Activated CD8-positive, alpha-beta memory T cell treated with anti-CD3 and anti-CD28 coated beads for 36 hours (primary cell): ENCODE measurements around the gene LCMT1. TPM values are rescaled to one million over a fixed set of nuclear protein-coding genes. Genes with fewer than 3 reads are reported as not detected.
"Not testable (repeated sequence)": the region's sequence is repeated elsewhere in the genome, so short reads cannot be mapped to it uniquely, and the experiment has no call there.

Source experiments
- CTCF ChIA-PET: fragments of 350-600 bp; sonication (Branson Sonifier 250); formaldehyde crosslinking; loops from one replicate; lab custom pipeline; 2021; ENCODE audit warnings: antibody characterized with exemption; lab: Charles Lee
- POLR2A ChIA-PET: fragments of 350-600 bp; sonication (Branson Sonifier 250); formaldehyde crosslinking; loops from one replicate; lab custom pipeline; 2021; ENCODE audit warnings: antibody characterized with exemption; lab: Charles Lee
- total RNA-seq, 2 experiments: library from RNA; stranded (reverse); gene quantifications; one replicate each; pipeline ENCODE4 v1.2.3, GENCODE V29; 2021

LCMT1 gene
- total RNA-seq, 2 experiments from 2014 or later, result 47.6 to 48.9 TPM

DNA sequence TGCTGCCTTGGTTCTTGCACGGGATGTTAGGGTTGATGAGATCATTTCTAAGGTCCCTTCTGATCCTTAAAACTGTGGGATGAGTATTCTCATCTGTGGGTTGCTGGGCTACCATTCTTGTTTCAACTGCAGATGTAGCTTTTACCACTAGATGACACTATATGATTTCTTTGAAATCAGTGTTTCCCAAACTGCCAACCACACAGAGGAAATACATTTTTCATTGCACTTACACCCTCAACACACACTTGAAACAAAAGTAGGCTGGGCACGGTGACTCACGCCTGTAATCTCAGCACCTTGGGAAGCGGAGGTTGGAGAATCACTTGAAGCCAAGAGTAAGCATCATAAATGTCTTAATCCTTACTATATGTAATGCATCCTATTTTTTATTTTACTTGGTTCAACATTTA lies 15.3 kb downstream of the LCMT1 start:
- CTCF ChIA-PET, result interaction anchor here (0.6 to 2.0 kb wide), 6 partner anchors 11 to 218 kb away, joined by 3 to 11 read pairs (median 4); no protein-coding TSS in a partner anchor
- POLR2A ChIA-PET, result no interaction called here

DNA sequence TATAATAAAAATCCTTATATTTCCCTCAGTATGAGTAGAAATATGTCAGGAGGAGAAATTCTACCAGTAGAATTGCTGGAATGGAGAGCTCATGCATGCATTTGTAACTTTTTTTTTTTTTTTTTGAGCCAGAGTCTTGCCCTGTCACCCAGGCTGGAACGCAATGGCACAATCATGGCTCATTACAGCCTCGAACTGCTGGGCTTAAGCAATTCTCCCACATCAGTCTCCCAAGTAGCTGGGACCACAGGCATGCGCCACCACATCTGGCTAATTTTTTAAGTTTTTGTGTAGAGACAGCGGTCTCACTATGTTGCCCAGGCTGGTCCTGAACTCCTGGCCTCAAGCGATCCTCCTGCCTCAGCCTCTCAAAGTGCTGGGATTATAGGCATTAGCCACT lies 21.2 kb downstream of the LCMT1 start:
- CTCF ChIA-PET, result not testable (repeated sequence)
- POLR2A ChIA-PET, result interaction anchor here (0.7 kb wide), 1 partner anchor 1502 kb away, joined by 3 read pairs; no protein-coding TSS in a partner anchor

DNA sequence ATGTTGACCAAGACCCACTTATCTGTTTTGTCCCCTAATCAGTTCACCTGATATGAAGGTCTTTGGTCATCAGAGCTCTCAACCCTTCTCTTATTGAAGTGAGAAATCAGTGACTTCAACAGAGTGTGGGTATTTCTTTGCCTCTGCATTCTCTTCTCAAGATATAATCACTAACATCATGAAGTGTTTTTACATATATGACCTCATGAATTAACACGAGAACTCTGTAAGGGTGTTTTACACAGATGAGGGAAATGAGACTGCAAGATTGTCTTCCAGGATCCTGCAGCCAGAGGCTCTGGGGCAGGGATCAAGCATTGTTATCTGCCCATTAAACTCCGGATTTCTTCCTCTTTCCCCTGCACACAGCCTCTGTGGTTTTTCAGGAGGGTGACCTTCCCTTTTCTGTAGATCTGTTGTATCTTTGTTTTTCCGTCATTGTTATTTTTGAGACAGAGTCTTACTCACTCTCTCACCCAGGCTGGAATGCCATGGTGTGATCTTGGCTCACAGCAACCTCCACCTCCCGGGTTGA lies 22.7 kb downstream of the LCMT1 start:
- ChIA-PET POLR2A (no interaction called here), CTCF (no interaction called here)

DNA sequence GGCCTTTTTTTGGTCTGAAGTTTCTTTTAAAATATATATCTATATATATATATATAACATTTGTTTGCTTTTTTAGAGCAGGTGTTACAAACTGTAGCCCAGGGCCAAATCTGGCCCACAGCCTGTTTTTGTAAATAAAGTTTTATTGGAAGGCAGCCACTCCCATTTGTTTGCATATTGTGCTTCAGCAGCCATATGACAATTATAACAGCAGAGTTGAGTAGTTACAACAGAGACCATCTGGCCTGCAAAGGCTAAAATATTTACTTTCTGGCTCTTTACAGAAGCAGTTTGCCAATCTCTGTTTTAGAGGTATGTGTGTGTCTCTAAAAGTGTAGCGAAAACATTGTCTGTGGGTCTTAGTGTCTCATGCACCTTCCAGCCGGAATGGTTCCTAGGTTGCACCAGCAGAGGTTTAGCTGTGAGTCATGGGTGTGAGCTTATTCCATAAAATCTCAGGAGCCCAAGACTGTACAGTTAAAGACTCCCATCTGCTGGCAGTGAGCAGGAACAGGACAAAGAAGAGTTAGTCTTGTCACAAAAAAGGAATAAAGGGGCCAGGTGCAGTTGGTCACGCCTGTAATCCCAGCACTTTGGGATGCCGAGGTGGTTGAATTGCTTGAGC lies 23.8 kb downstream of the LCMT1 start:
- POLR2A ChIA-PET, result no interaction called here
- CTCF ChIA-PET, result no interaction called here

DNA sequence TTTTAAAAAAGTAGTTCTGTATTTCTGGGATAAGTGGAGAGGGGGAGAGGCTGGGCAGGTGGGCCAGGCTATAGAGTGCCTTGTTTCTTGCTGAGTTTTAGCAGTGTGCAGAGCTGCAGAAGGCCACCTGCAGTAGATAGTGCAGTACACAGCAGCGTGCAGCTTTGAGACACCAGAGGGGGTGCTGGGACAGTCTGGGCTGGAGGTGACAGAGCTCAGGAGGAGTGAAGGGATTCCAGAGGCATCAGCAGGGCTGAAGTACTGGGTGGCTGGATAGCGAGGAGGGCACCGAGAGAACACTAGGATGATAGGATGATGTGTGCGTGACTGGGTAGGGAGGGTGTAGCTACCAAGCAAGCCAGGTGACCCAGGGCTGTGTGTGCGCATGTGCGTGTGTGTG lies 26.6 kb downstream of the LCMT1 start:
- ChIA-PET CTCF (no interaction called here), POLR2A (no interaction called here)

DNA sequence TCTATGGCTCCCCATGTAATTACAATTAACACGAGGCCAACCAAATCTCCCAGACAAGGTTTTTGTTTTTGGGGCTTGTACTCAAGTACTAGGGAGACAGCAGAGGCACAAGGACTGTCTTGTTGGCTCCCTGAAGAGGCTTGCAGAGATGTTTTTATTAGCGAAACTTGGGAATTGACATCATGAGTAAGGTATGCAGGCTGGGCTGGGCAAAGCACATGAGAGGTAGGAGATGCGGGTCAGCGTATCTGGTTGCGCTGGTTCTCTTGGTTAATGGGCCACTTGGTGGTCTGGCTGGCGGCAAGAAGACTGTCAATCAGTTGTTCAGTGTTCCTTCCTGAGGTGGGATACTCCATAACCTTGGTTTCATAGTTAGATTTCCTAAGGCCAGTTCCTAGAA lies 28.9 kb downstream of the LCMT1 start:
- CTCF ChIA-PET, result no interaction called here
- POLR2A ChIA-PET, result no interaction called here

- ChIA-PET POLR2A (no interaction called here), CTCF (no interaction called here)
Measured at GRCh38 chr16:25141648-25142047, 30.1 kb downstream of the LCMT1 start.

DNA sequence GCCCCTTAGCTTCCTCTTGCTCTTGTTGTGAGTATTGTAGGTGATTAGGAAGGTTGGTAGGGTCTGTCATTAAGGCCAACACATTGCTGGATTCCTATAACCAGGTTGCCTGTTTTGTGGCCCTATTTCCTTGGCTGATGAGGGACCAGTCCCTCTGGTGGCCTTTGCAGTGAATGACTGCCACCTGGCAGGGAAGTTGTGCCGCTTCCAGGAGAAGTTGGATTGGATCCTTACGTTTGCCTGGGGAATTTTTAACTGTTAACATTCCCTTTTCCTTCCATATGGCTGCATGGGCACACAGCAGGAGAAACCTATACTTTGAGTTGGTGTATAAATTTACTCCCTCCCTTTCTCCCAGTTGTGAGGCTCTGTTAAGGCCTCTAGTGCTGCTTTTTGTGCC lies 32.4 kb downstream of the LCMT1 start:
- CTCF ChIA-PET, result no interaction called here
- POLR2A ChIA-PET, result no interaction called here

GRCh38 chr16:25148568-25149215 lies 37.1 kb downstream of the LCMT1 start:
- ChIA-PET CTCF (interaction anchor here (1.1 kb wide), 1 partner anchor 75 kb away, joined by 3 read pairs; no protein-coding TSS in a partner anchor), POLR2A (no interaction called here)

GRCh38 chr16:25151996-25152395 lies 40.5 kb downstream of the LCMT1 start:
- POLR2A ChIA-PET, result interaction anchor here (0.6 kb wide), 1 partner anchor 68 kb away, joined by 3 read pairs; no protein-coding TSS in a partner anchor
- CTCF ChIA-PET, result interaction anchor here (0.6 kb wide), 1 partner anchor 174 kb away, joined by 3 read pairs; no protein-coding TSS in a partner anchor

GRCh38 chr16:25155553-25156460 lies 44.3 kb downstream of the LCMT1 start:
- ChIA-PET POLR2A (no interaction called here), CTCF (interaction anchor here (0.7 to 1.3 kb wide), 3 partner anchors 8 to 1269 kb away, joined by 3 to 4 read pairs (median 4); no protein-coding TSS in a partner anchor)

GRCh38 chr16:25157271-25157875 lies 45.8 kb downstream of the LCMT1 start:
- ChIA-PET CTCF (no interaction called here), POLR2A (interaction anchor here (0.9 kb wide), 1 partner anchor 97 kb away, joined by 3 read pairs; no protein-coding TSS in a partner anchor)

GRCh38 chr16:25158401-25158800 lies 46.9 kb downstream of the LCMT1 start:
- CTCF ChIA-PET, result no interaction called here
- POLR2A ChIA-PET, result interaction anchor here (0.9 kb wide), 1 partner anchor 96 kb away, joined by 3 read pairs; no protein-coding TSS in a partner anchor

- POLR2A ChIA-PET, result no interaction called here
- CTCF ChIA-PET, result no interaction called here
Measured at GRCh38 chr16:25161753-25162367, 50.3 kb downstream of the LCMT1 start.

- ChIA-PET CTCF (interaction anchor here (0.7 kb wide), 1 partner anchor 8 kb away, joined by 4 read pairs; no protein-coding TSS in a partner anchor), POLR2A (no interaction called here)
Measured at GRCh38 chr16:25163683-25164082, 52.1 kb downstream of the LCMT1 start.

DNA sequence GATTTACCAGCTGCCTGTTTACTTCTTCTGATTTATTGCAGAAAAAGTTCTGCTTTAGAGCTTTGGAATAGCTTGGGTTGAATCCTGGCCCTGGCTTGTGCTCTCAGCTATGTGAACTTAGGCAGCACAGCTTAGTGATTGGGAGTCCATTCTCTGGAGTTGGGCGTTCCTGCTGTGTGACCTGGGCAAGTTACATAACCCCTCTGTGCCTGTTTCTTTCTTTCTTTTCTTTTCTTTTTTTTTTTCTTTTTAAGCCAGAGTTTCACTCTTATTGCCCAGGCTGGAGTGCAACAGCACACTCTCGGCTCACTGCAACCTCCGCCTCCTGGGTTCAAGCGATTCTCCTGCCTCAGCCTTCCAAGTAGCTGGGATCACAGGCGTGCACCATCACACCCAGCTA lies 53.7 kb downstream of the LCMT1 start:
- POLR2A ChIA-PET, result no interaction called here

GRCh38 chr16:25167920-25168319 lies 56.4 kb downstream of the LCMT1 start:
- CTCF ChIA-PET, result not testable (repeated sequence)

More for the DNA sequence above, 53.7 kb downstream of the LCMT1 start:
- CTCF ChIA-PET, result no interaction called here

DNA sequence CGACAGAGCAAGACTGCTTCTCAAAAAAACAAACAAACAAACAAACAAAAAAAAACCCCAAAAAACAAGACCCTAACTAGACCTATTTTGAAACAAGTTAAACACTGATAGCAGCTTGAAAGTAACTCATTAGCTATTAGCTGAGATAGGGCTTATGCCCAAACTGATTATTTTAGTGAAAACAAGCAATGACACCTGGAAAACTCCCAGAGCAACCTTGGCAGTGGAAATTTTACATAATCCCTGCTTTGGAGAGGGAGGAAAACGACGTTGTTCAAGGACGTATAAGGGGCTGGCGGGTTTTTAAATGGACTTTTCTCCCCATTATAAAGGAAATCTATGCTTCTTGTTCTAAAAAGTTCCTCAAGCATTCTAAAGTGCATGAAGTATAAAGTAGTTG lies 59.8 kb downstream of the LCMT1 start:
- ChIA-PET CTCF (no interaction called here), POLR2A (no interaction called here)

More at GRCh38 chr16:25167920-25168319, 56.4 kb downstream of the LCMT1 start:
- POLR2A ChIA-PET, result not testable (repeated sequence)
